Neural progenitor cell (in vitro differentiated cells): Measurements from ENCODE around the gene ZSWIM6. TPM values are rescaled to one million over a fixed set of nuclear protein-coding genes. Genes with fewer than 3 reads are reported as not detected.

Source experiments
- DNase-seq: peaks from one replicate; pipeline ENCODE4 v3.0.0-alpha.2; 2016; ENCODE audit warnings: low spot score
- H2AFZ ChIP-seq: fragments of 200-600 bp; sonication (generic); replicated peaks from 2 replicates; pipeline ENCODE4 v1.6.1; 2016; ENCODE audit warnings: antibody characterized with exemption
- H3F3A ChIP-seq: fragments of 200-600 bp; sonication (generic); 2 replicates; pipeline ENCODE4 v1.6.1; 2016; ENCODE audit warnings: antibody characterized with exemption, low read depth
- H3K27ac ChIP-seq: fragments of 200-600 bp; sonication (generic); 2 replicates; pipeline ENCODE4 v1.5.1; 2016; ENCODE audit warnings: mild to moderate bottlenecking
- H3K27me3 ChIP-seq: fragments of 200-600 bp; sonication (generic); 2 replicates; pipeline ENCODE4 v1.6.1; 2016; ENCODE audit warnings: mild to moderate bottlenecking, moderate library complexity
- H3K36me3 ChIP-seq: fragments of 200-600 bp; sonication (generic); 2 replicates; pipeline ENCODE4 v1.5.1; 2016
- H3K4me1 ChIP-seq: fragments of 200-600 bp; sonication (generic); 2 replicates; pipeline ENCODE4 v1.6.1; 2016; ENCODE audit warnings: mixed run types
- H3K4me2 ChIP-seq: fragments of 200-600 bp; sonication (generic); 2 replicates; pipeline ENCODE4 v1.6.1; 2016
- H3K4me3 ChIP-seq: fragments of 200-600 bp; sonication (generic); 2 replicates; pipeline ENCODE4 v1.5.1; 2016
- H3K79me2 ChIP-seq: fragments of 200-600 bp; sonication (generic); 2 replicates; pipeline ENCODE4 v1.6.1; 2016; ENCODE audit warnings: low read depth
- H3K9ac ChIP-seq: fragments of 200-600 bp; sonication (generic); 2 replicates; pipeline ENCODE4 v1.6.1; 2016
- H3K9me3 ChIP-seq: fragments of 200-600 bp; sonication (generic); 2 replicates; pipeline ENCODE4 v1.5.1; 2016; ENCODE audit warnings: low read depth
- H4K20me1 ChIP-seq: fragments of 200-600 bp; sonication (generic); 2 replicates; pipeline ENCODE4 v1.6.1; 2016; ENCODE audit warnings: low read depth
- H3K27ac Mint-ChIP-seq: 3 replicates; pipeline ENCODE4 v1.8.0; 2021; ENCODE audit warnings: mixed read lengths
- H3K27me3 Mint-ChIP-seq: 2 replicates; pipeline ENCODE4 v1.8.0; 2022; ENCODE audit warnings: low read depth, mild to moderate bottlenecking, inconsistent platforms, moderate library complexity, mixed read lengths; ENCODE audit not compliant: insufficient read depth
- H3K36me3 Mint-ChIP-seq: 3 replicates; pipeline ENCODE4 v1.8.0; 2021; ENCODE audit warnings: mixed read lengths
- H3K4me1 Mint-ChIP-seq: 3 replicates; pipeline ENCODE4 v1.8.0; 2021; ENCODE audit warnings: mixed read lengths
- H3K4me3 Mint-ChIP-seq: 3 replicates; pipeline ENCODE4 v1.8.0; 2021; ENCODE audit warnings: mild to moderate bottlenecking, moderate library complexity, mixed read lengths
- H3K9me3 Mint-ChIP-seq: 3 replicates; pipeline ENCODE4 v1.8.0; 2020; ENCODE audit warnings: mixed read lengths
- CTCF ChIP-seq: fragments of 200-600 bp; sonication (generic); IDR thresholded peaks from 2 replicates; pipeline ENCODE4 v1.5.1; 2017; ENCODE audit warnings: antibody characterized with exemption, mild to moderate bottlenecking
- EZH2 ChIP-seq: fragments of 200-600 bp; sonication (generic); IDR thresholded peaks from 2 replicates; pipeline ENCODE4 v1.6.1; 2017; ENCODE audit warnings: antibody characterized with exemption, mild to moderate bottlenecking, moderate library complexity
- EZH2phosphoT487 ChIP-seq: fragments of 200-600 bp; sonication (generic); IDR thresholded peaks from 2 replicates; pipeline ENCODE4 v1.6.1; 2017; ENCODE audit warnings: antibody characterized with exemption
- total RNA-seq: library from RNA; depleted of rRNA; stranded (reverse); fragments of >200 nt; gene quantifications from 2 replicates; pipeline ENCODE4 v1.2.3, GENCODE V29; 2015; ENCODE audit warnings: low replicate concordance

Gene ZSWIM6
- total RNA-seq, 1 donor from 2014 or later: 32.2 TPM

- Mint-ChIP-seq H3K27ac (no peak overlapping the region), H3K4me1 (peaks cover 18% of the 10 kb centered on the region), H3K9me3 (peaks cover 15% of the 10 kb centered on the region), H3K36me3 (peaks cover 4% of the 10 kb centered on the region), H3K27me3 (peaks cover 7% of the 10 kb centered on the region), H3K4me3 (no peak overlapping the region)
- H3K79me2 ChIP-seq: no peaks in the 10 kb centered on the region
- DNase-seq: peak; percentile 6
- no peak overlapping the region for H3K4me2 ChIP-seq
- no peak overlapping the region for H3K27ac ChIP-seq
- H3K9me3 ChIP-seq: no peaks in the 10 kb centered on the region
- no peaks in the 10 kb centered on the region for H4K20me1 ChIP-seq
- H3K9ac ChIP-seq: no peak overlapping the region
- no peak overlapping the region for H3K4me3 ChIP-seq
- no peaks in the 10 kb centered on the region for H3F3A ChIP-seq
- H2AFZ ChIP-seq: no peak overlapping the region
- TF ChIP-seq CTCF: no peak
- no peak for TF ChIP-seq EZH2phosphoT487
- no peak for TF ChIP-seq EZH2
- H3K36me3 ChIP-seq: no peaks in the 10 kb centered on the region
- peaks cover 20% of the 10 kb centered on the region for H3K4me1 ChIP-seq
- H3K27me3 ChIP-seq: no peaks in the 10 kb centered on the region
These were observed 227.1 kb downstream of the ZSWIM6 start for GRCh38 chr5:61559146-61559545.

- Mint-ChIP-seq H3K27ac (no peak overlapping the region), H3K4me1 (peaks cover 18% of the 10 kb centered on the region), H3K9me3 (peaks cover 12% of the 10 kb centered on the region), H3K27me3 (peaks cover 5% of the 10 kb centered on the region), H3K36me3 (peaks cover 4% of the 10 kb centered on the region), H3K4me3 (no peak overlapping the region)
- H3K36me3 ChIP-seq: no peaks in the 10 kb centered on the region
- no peak overlapping the region for H2AFZ ChIP-seq
- no peak overlapping the region for H3K4me3 ChIP-seq
- peaks cover 20% of the 10 kb centered on the region for H3K4me1 ChIP-seq
- no peaks in the 10 kb centered on the region for H3F3A ChIP-seq
- H4K20me1 ChIP-seq: no peaks in the 10 kb centered on the region
- no peak for DNase-seq
- H3K9ac ChIP-seq: no peak overlapping the region
- H3K79me2 ChIP-seq: no peaks in the 10 kb centered on the region
- H3K27me3 ChIP-seq: no peaks in the 10 kb centered on the region
- H3K27ac ChIP-seq: no peak overlapping the region
- H3K4me2 ChIP-seq: peak overlapping the region; percentile 18
- no peaks in the 10 kb centered on the region for H3K9me3 ChIP-seq
- no peak for TF ChIP-seq CTCF
- TF ChIP-seq EZH2phosphoT487: no peak
- no peak for TF ChIP-seq EZH2
These were observed 227.7 kb downstream of the ZSWIM6 start for GRCh38 chr5:61559722-61560121.

GRCh38 chr5:61563401-61563800 is 231.3 kb downstream of the ZSWIM6 start:
- no peaks in the 10 kb centered on the region for H3K27me3 Mint-ChIP-seq
- Histone ChIP-seq H3K9me3 (no peaks in the 10 kb centered on the region), H3K27ac (no peak overlapping the region), H4K20me1 (no peaks in the 10 kb centered on the region), H3K79me2 (no peaks in the 10 kb centered on the region), H3K27me3 (no peaks in the 10 kb centered on the region), H3K4me3 (no peak overlapping the region), H2AFZ (no peak overlapping the region), H3K36me3 (no peaks in the 10 kb centered on the region), H3K4me2 (no peak overlapping the region), H3F3A (no peaks in the 10 kb centered on the region), H3K4me1 (peaks cover 20% of the 10 kb centered on the region), H3K9ac (no peak overlapping the region)
- TF ChIP-seq EZH2: no peak
- TF ChIP-seq EZH2phosphoT487: no peak
- no peak for TF ChIP-seq CTCF
- peak overlapping the region; percentile 36 for H3K27ac Mint-ChIP-seq
- no peak overlapping the region for H3K4me3 Mint-ChIP-seq
- no peaks in the 10 kb centered on the region for H3K36me3 Mint-ChIP-seq
- peaks cover 6% of the 10 kb centered on the region for H3K9me3 Mint-ChIP-seq
- no peak for DNase-seq
- peaks cover 18% of the 10 kb centered on the region for H3K4me1 Mint-ChIP-seq
